ENCODE results near the gene CTSE. TPM values are rescaled to one million over a fixed set of nuclear protein-coding genes. Genes with fewer than 3 reads are reported as not detected.
A peak's percentile ranks its signal among the peaks of the same experiment; 100 is the strongest.

The CTSE gene
- total RNA-seq, 1 donor from 2014 or later: 0.10 TPM

DNA sequence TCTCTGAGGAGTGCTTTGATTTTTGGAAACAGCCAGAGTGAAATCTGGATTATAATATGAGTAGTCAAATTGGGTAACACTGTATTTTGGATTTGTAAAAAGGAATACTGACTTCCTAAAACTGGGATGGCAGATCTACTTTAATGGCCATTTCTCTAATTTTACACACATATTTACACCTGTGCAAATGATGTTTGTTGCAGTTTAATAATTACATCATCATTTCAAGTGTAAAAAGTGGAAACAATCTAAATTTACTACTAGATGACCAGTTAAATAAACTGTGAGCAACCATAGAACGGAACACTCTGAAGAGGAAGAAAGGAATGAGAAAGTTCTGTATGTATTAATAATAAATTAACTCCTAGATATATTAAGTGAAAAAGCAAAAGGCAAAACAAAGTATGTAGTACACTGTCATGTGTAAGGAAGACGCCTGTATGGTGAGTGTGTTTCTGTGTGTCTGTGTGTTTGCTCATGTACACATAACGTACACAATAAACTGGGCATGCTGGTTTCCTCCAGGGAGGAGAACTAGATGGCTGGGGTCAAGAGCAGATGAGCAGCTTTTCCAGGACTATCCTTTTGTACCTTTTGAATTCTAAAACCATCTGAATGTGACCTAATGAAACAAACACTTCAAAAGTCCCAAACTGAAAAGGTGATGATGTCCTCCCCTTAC is 26.4 kb upstream of the CTSE start:
- DNase-seq: no peak

DNA sequence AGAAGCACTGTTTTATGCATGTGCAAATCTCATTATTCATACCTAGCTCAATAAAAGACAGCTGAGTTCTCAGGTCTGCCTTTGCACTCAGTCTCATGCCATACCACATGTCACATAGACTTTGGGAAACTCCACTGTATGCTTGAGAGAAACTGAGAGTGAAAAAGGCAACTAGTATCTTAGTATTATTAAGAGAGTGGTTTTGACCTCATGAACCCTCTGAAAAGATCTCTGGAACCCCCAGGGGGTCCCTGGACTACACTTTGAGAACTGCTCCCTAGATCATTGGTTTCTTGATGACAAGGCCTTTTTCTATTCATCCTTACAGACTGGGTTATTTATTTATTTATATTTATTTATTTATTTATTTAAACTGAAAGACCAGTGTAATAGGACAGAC is 25.6 kb upstream of the CTSE start:
- no peak for DNase-seq

DNA sequence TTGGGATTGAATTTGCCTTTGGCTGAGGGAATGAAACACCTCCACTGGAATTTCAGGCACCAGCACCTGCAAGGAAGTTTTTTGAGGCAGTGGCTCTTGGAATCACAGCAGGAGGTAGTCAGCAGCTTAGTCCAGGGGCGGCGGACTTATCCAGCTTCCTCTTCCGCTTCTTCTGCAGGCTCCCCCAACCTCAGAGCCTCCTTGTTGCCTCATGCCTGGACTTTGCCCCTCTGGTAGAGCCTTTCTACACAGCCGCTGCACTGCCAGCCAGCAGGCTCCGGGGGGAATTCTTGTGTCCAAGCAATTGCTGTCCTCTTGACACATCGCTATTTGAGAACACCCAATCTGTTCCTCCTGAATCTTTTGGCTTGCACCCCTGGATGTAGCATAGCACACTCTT is 24.9 kb upstream of the CTSE start:
- DNase-seq: no peak

DNA sequence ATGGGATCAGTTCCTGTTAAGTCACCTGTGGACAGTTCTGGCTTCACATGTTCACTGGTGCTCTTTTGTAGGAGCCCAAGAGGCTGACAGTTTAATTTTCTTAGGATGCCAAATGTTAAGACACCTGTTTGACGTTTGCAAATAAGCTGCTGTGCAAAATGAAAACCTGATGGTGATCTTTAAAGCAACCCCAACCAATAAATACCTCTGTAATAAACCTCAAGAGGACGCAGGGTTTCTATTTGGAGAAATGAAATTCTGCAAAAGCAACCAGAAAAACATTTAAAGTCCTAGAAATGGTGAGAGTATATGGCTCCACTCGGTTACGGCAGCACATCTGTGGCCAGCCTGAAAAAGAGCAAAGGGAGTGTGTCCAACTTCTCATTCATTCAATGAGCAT is 23.6 kb upstream of the CTSE start:
- DNase-seq: no peak

DNA sequence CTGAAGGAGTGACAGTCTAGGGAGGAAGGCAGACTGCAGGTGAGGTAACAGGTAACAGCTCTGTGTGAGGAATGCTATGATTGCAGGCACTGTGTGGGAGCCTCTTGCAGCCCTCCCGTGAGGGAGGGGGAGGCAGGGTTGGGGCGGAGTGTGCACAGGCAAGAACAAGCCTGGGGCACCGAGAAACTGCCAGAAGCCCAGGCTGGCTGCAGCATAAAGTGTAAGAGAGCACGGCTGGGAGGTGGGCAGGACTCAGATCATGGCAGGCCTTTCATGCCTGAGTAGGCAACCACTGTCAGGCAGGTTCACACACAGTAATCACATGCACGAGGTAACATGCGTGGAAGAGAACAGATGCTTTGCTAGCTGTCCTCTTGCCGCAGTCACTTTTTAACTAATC is 17.9 kb upstream of the CTSE start:
- DNase-seq: peak; percentile 36

DNA sequence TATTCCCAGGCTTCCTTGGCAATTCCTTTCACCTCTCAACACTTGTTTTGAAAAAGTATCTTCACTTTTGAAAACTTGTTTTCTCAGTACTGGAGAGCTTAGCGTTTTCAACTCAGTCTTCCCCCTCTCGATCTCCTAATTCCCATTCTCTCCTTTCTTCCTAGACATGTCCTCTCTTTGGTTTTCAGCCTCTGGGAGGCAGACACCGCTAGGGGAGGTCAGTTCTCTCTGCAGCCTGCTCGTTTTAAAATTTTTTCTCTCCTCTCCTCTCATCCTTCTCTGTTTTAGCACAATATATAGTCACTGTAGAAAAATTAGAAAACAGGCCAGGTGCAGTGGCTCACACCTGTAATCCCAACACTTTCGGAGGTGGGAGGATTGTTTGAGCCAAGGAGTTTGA is 16.6 kb upstream of the CTSE start:
- DNase-seq: no peak

DNA sequence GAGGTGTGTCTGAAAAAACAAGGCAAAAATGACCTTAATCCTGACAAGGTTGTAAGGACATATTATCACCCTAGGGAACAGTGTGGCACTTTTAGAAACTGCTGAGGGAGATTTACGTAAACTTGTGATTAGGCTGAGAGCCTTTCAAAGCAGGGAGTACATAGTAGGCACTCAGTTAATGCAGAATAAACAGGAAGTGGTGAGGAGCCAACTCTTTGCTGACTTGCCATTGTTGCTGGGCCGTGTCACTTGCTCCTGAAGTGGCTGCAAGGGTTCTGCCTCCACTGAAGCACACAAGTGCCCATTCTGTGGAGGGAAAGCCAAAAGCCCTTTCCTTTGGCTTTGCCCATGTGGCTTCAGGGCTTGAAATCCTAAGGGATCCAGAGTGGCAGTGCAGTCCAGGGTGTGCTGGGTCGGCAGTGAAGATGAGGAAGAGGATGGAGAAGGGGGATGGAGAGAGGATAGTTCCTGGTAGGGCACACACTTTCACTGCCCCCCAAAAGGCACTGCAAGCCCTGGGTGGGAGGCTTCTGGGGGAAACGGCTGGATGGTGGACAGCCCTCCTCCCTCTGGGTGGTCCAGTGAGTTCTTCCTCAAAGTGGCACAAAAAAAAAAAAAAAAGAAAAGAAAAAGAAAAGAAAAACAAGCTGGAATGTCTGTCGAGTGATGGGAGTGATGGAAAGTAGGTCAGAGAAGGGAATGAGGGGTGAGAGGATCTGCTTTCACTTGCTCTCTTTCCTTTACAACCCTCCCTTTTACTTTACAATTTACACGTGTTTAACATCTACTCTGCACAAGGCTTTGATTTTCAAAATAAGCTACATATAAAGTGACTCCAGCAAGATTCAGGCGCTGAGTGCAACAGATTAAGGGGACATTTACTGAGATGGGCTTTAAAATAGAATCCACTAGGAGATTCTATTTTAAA is 15.6 kb upstream of the CTSE start:
- DNase-seq: no peak

DNA sequence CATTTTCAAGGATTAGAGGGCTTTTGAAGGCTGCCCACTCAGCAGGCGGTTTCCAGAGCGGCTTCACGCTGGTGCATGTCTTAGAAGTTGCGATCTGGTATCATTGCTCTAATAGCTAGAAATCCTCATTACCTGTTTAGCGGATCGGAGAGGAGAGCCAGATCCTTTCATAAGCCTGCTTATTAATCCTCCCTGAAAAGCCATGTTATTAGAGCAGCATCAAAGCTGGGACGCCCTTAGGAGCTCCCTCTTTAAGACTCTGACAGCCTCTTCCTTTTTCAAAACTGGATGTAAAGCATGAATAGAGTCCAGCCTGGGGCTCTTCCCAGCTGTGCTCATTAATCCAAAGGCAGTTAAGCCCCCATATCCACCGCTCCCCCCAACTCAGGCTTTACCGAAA is 13.9 kb upstream of the CTSE start:
- DNase-seq: peak; percentile 22

DNA sequence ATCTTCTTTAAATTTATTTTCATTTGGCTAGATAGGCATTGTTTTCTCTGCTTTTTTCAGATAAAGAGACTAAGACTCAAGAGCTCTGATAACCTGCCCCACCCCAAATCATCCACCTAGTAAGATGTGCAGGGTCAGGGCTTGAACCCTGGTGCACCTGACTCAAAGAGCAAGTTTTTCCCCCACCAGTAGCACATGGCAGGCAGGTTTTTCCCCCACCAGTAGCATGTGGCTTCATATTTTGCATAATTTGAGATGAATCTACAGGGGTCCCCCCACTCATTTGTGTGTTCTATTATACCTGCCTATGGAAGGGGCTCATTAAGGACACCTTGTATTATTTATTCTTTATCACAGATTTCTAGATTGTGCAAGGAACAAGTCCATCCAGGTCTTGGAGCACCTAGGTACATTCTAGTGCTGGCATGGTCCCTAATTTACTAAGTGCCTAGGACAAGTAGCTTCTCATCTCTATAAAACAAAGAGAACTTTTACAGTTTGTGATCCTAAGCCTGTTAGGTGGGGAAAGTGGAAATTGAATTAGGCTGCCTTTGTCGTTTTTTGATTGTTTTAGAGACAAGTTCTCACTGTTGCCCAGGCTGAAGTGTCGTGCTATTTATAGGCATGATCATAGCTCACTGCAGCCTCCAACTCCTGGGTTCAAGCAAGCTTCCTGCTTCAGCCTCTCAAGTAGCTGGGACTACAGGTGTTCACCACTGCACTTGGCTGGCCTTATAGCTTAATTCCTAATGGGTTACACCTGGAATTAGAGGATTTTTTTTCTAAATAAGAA is 13.2 kb upstream of the CTSE start:
- peak; percentile 25 for DNase-seq

DNA sequence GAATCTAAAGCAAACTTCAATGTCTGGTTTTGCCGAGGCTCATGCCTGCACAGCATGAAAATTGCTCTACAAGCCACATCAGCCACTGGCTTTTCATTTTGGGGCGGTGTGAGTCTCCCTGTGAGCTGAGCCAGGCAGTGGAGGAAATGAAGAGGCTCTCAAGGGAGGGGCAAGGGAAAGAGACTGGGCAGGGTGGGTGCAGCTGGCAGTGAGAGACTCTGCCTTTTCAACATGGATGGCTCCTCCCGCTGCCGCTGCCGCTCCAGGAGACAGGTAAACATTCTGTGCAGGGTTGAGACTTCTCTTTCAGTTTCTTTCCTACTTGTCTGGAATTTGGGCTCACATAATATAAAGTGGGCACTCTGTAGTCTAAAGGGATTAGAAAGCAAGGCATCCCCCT is 11.3 kb upstream of the CTSE start:
- no peak for DNase-seq

DNA sequence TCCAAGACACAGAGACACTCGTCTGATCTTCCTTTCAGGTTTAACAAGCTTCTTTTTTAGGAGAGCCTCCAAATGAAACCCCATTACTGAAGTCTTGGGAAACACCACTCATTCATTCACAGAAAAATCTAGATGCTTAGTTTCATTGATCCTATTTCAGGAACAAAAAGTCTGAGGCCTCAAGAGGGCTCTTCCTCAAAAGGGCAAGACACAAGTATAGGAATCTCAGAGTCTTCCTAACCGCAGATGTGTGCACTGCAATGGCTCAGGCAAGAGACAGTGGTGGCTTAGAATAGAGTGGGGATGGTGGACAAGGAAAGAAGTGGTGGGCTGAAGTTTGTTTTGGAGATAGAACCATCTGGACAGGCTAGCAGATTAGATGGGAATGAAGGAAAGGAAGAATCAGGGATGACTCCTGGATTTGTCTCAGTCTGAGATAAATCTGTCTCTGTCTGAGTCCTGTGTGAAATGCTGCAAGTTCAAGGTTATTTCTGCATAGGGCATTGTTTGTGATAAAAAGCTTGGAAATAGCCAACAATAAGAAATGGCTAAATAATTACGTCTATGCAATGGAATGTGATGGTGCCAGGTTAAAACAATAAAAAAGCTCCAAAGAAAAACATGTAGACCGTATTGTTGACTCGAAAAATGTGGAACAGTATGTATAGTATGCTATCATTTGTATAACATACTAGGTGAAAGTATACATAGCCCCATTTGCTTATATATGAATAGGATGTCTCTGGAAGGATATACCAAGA is 8.9 kb upstream of the CTSE start:
- DNase-seq: no peak

DNA sequence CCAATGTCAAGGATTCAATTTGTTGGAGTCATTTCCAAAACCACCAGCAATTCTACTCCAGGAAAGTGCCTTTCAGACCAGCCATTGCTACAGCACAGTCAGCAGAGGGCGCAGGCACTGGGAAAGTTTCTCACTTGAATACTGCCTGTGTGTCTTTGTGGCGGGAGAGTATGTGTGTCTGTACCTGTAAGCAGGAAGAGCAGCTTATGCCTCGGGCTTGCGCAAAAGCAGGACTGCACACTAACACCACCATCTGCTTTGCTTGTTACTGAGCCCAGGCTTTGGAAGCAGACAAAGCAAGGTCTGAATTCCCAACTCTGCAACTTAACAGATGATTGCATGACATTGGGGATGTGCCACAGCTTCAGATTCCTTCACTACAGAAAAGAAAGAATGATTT is 7.0 kb upstream of the CTSE start:
- peak; percentile 87 for DNase-seq

DNA sequence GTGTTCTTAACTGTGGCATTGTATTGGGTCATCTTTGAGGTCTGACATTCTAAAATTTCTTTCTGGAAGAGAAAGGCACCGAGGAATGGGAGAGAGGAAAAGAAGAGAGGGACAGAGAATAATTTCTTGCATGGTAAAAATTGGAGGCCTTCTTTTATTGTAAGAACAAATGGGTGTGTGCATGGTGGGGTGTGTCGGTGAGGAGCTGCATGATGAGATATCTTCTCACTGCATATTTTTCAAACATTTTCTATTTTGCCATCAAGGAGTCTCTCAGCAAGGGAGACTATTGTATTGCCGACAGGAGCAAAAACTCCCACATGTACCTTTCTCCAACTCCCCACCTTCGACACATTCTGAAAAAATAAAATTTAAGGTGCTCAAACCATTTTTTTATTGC is 6.5 kb upstream of the CTSE start:
- DNase-seq: no peak

DNA sequence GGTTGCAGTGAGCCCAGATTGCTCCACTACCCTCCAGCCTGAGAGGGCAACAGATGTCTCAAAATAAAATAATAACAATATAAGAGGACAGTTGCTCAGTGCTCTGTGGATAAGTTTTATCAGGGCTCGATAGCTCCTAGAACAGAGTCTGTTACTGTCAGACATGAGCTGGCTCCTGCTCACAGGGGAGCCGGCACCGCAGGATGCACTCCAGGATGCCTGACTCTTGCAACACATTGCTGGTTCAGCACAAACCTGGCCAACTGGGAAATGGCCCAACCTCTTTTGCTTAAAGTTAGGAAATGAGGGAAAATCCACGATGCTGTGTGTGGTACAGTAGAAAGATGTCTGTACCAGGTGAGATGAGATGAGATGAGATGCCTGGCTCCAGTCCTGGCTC is 5.8 kb upstream of the CTSE start:
- DNase-seq: no peak

DNA sequence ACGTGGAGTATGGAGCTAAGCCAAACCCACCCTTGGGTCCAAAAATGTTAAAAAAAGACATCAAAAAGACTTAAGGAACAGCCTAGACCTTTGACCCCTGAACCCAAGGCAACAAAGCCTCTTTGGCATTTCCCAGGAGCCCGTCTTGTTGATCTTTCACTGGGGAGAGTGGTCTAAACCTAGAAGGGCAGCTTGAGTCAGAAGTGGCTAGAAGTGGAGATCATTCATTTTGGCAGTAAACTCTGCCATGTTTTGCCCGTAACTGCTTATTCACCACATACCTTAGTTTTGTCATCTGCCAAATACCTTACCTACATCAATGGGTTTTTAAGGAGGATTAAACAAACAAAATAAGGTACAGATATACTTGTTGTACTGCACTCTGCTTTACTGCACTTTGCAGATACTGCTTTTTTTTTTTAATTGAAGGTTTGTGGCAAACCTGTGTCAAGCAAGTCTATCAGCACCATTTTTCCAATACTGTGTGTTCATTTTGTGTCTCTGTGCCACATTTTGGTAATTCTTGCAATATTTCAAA is 1.7 kb upstream of the CTSE start:
- DNase-seq: no peak

DNA sequence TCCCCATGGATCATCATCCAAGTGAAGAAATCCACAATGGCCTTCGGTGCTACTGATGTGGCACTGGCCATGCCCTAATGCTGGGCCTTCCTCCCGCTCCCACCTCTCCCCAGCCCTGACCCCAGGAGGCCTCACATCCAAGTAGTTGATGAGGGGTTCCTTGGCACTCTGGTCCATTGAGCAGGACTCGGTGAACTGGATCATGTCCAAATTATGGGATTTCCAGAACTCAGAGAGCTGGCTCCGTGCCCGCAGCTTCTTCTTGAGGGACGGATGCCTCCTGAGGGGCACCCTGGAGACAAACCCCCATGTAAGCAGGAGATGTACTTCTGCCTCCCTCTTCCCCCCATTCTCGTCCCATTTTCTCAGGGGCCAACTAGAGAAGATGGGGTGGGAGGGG is 929 bp downstream of the CTSE start:
- DNase-seq: no peak

DNA sequence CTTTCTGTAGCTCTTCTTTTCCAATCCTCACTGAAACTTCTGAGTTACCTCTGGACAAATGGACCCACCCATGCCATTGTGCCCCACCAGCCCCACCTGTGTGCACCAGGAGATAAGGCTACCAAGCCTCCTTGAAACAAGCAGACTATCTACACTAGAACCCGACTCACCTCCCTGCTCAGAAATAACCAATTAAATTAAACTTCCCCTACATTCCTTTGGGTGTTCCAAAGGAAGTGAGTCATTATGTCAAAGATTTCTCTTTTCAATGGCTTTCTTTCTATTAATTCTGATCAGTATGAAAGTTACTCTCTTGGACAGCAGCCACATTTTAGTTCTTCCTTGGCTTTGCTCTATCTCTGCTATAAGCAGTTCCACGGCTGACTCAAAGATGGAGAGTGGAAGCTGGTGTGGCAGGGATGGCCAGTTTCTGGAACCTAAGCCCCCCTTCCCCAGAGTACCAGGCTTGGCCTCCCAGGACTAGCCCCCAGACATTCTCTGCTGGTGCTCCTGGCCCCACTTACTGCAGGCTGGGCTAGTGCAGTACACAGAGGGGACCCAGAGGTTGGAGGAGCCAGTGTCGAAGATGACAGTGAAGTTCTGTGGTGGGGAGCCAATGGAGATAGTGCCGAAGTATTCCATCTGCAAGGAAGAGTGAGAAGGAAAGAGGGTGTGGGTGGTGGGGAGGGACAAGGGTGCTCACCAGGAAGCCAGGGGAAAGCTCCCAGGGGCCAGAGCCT is 1.9 kb downstream of the CTSE start:
- DNase-seq: no peak

DNA sequence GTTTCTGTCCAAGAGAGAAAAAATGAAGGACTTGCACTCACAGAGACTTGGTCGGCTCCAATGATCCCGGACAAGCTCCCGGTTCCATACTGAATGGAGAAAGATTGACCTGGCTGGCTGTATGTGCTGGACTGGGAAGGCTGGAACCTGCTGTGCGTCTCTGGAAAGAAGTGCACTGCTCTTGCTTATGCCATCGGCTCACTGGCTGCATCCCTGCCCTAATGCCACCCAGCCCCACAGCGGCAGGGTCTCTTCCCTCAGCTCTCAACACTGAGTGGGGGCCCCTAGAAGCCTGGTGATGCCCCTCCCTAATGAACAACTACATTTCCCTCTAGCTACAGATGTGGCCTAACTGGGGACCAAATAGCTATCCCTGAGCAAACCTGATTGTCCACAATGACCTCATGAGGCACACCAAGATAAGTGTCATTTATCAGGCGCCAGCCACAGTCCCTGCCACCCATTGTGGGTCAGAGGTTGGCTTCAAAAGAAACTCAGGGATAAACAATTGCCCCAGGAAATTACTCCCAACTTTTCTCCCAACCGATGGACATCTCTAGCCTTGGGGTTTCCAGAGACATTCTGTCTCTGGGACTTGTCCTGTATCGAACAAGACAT is 2.6 kb downstream of the CTSE start:
- no peak for DNase-seq

DNA sequence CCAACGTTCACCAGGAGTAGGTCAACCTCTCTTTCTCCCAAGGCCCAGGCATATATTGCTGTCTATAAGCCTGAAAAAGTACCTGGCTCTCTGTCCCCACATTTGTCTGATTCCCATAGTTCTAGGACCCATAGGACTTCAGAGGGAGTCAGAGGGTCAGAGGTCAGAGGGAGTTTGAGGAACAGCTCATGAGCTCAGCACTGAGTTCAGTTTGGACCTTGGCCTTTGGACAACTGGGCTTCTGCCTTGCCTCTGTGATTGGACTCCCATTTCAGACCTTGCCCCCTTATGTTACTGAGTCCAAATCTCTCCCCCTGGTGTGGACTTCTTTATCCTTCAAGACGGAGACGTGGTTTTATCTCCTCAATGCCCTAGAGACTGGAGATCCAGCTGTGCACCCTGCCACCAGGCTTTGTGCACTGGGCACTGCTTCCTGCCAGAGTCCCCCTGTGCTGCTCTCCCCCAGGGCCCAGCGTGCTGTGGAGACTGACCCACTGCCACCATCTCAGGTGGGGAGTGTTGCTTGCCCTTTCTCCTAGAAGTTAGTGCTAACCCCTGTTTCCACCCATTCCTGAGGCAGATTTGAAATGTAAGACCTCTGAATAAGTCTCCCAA is 3.2 kb downstream of the CTSE start:
- DNase-seq: no peak

DNA sequence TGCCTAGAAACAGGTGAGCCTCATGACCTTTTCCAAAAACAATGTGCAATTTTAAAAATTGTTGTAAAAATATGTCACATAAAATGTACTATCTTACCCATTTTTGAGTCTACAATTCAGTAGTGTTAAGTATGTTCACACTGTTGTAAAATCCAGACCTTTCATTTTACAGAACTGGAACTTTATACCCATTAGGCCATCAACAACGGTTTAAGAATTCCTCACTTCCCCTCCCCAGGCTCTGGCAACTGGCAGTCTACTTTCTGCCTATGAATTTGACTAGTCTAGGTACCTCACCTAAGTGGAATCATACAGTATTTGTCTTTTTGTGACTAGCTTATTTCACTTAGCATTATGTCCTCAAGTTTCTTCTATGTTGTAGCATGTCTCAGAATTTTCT is 8.6 kb downstream of the CTSE start:
- DNase-seq: no peak

Data from tongue (tissue), 2 donors.